ENCODE measurements around the gene FGD3.

Gene FGD3

GRCh38 chr9:92978345-92978875 lies 31.1 kb downstream of the FGD3 start:
- no peak for TF ChIP-seq GATA3 (IDR thresholded peaks at IDR 0.05; ENCODE audit: low read depth, low read length)
- TF ChIP-seq GATA2 (IDR thresholded peaks at IDR 0.05; ENCODE audit: low read depth, low read length) = no peak

DNA sequence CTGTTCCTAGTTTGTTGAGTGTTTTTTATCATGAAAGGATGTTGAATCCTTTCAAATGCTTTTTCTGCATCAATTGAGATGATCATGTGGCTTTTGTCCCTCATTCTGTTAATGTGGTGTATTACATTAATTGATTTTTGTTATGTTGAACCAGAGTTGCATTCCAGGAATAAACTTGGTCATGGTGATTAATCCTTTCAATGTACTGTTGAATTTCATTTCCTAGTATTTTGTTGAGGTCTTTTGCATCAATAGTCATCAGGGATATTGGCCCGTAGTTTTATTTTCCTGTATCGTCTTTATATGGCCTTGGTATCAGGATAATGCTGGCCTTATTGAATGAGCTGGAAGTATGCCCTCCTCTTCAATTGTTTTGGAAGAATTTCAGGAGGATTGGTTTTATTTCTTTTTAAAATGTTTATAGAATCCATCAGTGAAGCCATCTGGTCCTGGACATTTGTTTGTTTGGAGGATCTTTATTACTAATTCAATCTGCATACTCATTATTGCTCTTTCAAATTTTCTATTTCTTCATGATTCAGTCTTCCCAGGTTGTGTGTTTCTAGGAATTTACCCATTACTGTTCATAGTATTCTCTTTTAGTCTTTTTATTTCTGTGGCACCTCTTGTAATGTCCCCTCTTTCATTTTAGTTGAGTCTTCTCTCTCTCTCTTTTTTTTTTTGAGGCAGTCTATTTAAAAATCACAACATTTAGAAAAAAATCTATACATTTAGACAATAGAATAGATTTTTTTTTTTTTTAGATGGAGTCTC lies 32.1 kb downstream of the FGD3 start:
- TF ChIP-seq GATA2 (IDR thresholded peaks at IDR 0.05; ENCODE audit: low read depth, low read length) = no peak
- TF ChIP-seq GATA3 (IDR thresholded peaks at IDR 0.05; ENCODE audit: low read depth, low read length) = no peak

GRCh38 chr9:92980085-92980745 lies 32.9 kb downstream of the FGD3 start:
- no peak for TF ChIP-seq GATA2 (IDR thresholded peaks at IDR 0.05; ENCODE audit: low read depth, low read length)
- no peak for TF ChIP-seq GATA3 (IDR thresholded peaks at IDR 0.05; ENCODE audit: low read depth, low read length)

DNA sequence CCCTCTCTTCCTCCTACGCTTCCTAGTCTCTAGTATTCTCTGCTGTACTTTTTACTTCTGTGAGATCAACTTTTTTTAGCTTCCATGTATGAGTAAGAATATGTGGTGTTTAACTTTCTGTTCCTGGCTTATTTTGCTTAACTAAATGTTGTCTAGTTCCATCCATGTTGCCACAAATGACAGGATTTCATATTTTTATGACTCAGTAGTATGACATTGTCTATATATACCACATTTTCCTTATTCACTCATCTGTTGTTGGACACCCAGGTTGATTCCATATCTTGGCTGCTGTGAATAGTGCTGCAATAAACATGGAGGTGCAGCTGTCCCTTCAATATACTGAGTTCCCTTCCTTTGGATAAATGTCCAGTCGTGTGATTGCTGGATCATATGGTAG lies 34.8 kb downstream of the FGD3 start:
- TF ChIP-seq GATA2 (IDR thresholded peaks at IDR 0.05; ENCODE audit: low read depth, low read length) (no peak), GATA3 (IDR thresholded peaks at IDR 0.05; ENCODE audit: low read depth, low read length) (no peak)

DNA sequence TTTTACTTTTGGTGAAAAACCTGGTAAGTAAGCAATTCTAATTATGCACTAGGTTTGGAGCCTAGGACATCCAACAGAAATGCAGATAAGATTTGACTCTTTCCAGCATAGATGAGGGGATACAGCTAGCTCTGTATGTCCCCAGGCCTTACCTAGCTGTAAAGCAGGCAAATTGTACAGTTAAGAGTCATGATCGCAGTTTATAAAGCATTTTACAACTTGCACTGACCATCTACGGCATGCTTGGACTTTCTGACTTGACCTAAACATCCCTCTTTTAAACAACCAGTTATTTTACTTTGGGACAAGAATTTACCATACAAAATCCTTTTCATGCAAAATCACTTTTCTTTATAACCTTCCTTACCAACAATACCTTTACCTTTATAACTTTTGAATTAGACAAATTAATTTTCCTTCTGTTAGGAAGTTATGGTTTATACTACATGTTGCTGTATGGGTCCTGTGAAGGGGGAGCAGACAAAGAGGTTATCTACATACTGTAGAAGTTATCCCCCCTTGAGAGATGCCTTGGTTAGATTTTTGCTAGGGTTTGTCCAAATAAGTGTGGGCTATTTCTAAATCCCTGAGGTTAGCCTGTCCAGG lies 36.8 kb downstream of the FGD3 start:
- no peak for TF ChIP-seq GATA2 (IDR thresholded peaks at IDR 0.05; ENCODE audit: low read depth, low read length)
- TF ChIP-seq GATA3 (IDR thresholded peaks at IDR 0.05; ENCODE audit: low read depth, low read length) = no peak

DNA sequence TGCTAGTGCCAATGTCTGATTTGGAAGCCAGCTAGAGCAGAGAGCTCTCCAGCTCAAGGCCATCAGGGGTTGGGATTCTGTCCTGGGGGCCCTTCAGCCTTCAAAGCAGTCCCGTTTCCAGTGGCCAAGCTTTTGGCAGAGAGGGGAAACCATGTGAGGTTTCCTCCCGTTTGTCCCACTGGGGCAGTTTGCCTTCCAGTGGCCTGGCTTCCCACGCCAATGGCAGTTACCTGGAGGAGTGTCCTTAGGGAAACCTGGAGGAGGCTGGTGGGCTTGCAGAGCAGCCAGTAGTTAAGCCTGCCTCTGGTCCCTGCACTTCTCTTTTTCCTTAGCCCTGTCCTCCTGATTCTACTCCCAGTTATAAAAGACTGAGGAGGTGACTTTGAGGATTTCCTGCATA lies 37.7 kb downstream of the FGD3 start:
- TF ChIP-seq GATA3 (IDR thresholded peaks at IDR 0.05; ENCODE audit: low read depth, low read length) = no peak
- no peak for TF ChIP-seq GATA2 (IDR thresholded peaks at IDR 0.05; ENCODE audit: low read depth, low read length)

DNA sequence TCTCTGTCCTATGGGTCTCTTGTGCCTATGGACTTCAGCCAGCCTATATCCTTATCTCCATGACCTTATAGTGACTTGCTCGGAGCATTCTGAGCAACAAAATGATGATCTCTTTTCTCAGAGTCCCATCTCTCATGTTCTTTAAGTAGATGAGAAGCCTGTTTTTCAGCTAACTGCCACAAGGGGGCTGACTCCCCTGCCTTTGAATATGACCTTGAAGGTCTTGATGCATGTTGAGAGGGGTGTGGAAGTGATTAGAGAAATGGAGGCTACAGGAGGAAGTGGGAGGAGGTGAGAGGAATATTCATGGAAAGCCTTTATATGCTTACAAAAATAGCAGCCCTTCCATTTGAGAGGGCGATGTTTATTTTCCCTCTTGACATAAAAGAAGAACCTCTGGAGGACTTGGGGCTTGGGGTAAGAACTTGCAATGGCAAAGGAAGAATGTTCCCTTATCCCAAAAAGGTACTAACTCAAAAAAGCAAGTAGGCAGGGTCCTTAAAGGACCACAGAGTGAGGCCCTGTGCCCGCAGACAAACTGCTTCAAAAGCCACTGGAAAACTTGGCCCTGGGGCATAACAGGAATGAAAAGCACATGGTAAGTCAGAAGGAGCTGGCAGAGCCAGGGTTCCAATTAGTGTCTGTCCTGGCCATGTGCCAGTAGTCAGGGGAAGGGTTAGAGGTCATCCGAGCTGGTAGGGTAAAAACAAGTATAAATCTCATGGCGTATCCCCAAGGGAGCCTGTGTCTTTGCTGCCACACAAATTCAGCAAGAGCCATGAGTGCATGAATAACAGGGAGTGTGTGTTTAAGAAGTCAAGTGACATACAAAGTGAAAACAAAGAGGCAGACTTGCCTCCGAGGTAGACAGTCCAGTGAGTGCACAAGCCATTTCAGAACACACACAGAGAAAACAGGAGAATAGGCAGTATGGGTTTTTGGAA lies 39.1 kb downstream of the FGD3 start:
- TF ChIP-seq GATA2 (IDR thresholded peaks at IDR 0.05; ENCODE audit: low read depth, low read length) = no peak
- TF ChIP-seq GATA3 (IDR thresholded peaks at IDR 0.05; ENCODE audit: low read depth, low read length) = no peak

DNA sequence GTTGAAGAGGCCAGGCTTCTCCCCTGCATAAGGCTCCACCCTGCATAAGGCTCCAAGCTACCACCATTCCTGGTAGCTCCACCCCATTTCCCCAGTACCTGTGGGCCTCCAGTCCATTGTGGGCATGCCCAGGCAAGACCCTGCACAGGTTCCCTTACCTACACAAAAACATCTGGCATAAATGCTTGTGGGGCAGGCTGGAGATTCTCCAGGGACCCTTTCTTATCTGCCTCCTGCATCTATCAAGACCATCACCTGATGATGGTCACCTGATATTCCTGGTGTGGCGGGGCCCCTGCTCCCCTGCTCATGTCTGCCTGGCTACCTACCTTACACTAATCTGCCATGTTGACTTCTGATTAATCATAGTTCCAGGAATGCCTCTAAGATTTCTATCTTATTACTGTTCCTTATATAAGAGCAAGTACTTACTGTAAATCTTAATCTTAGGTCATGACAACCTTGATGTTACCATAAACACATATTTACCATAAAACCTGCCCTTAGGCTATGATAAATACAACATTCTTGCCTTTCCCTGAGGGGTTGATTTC lies 41.0 kb downstream of the FGD3 start:
- no peak for TF ChIP-seq GATA3 (IDR thresholded peaks at IDR 0.05; ENCODE audit: low read depth, low read length)

- TF ChIP-seq GATA3 (IDR thresholded peaks at IDR 0.05; ENCODE audit: low read depth, low read length) = no peak
- no peak for TF ChIP-seq GATA2 (IDR thresholded peaks at IDR 0.05; ENCODE audit: low read depth, low read length)
Observed at GRCh38 chr9:92989561-92989960, 42.2 kb downstream of the FGD3 start.

DNA sequence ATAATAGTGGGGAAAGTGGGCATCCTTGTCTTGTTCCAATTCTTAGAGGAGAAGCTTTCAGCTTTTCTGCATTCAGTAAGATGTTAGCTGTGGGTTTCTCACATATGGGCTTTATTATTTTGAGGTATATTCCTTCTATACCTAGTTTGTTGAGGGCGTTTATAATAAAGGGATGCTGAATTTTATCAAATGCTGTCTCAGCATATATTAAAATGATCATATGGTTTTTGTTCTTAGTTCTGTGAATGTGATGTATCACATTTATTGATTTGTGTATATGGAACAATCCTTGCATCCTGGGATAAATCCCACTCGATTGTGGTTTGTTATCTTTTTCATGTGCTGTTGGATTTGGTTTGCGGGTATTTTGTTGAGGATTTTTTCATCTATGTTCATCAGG lies 43.1 kb downstream of the FGD3 start:
- TF ChIP-seq GATA3 (IDR thresholded peaks at IDR 0.05; ENCODE audit: low read depth, low read length) (no peak), GATA2 (IDR thresholded peaks at IDR 0.05; ENCODE audit: low read depth, low read length) (no peak)

GRCh38 chr9:92992549-92992948 lies 45.2 kb downstream of the FGD3 start:
- TF ChIP-seq GATA2 (IDR thresholded peaks at IDR 0.05; ENCODE audit: low read depth, low read length) (no peak), GATA3 (IDR thresholded peaks at IDR 0.05; ENCODE audit: low read depth, low read length) (no peak)

- TF ChIP-seq GATA2 (IDR thresholded peaks at IDR 0.05; ENCODE audit: low read depth, low read length) (no peak), GATA3 (IDR thresholded peaks at IDR 0.05; ENCODE audit: low read depth, low read length) (no peak)
Observed at GRCh38 chr9:93001031-93001430, 53.7 kb downstream of the FGD3 start.

- TF ChIP-seq GATA3 (IDR thresholded peaks at IDR 0.05; ENCODE audit: low read depth, low read length) (no peak), GATA2 (IDR thresholded peaks at IDR 0.05; ENCODE audit: low read depth, low read length) (no peak)
Observed at GRCh38 chr9:93002700-93003099, 55.4 kb downstream of the FGD3 start.
